Measurements from ENCODE around the gene ANKFY1. TPM values are rescaled to one million over a fixed set of nuclear protein-coding genes. Genes with fewer than 3 reads are reported as not detected.

ANKFY1 gene
- polyA plus RNA-seq, 1 donor, result 27.6 TPM

GRCh38 chr17:4119299-4119698, 144.5 kb downstream of the ANKFY1 start:
- no peak for DNase-seq (ENCODE audit: low read depth)

GRCh38 chr17:4118015-4118743, 145.6 kb downstream of the ANKFY1 start:
- DNase-seq (ENCODE audit: low read depth), result no peak

GRCh38 chr17:4116516-4116915, 147.3 kb downstream of the ANKFY1 start:
- DNase-seq (ENCODE audit: low read depth), result no peak

Other genes with a start within 250 kb of the ANKFY1 start
- gene ZZEF1, start 120.9 kb downstream of the ANKFY1 start, polyA plus RNA-seq (ENCODE audit: insufficient read length), result 18.3 TPM
- gene CYB5D2, start 120.8 kb downstream of the ANKFY1 start, polyA plus RNA-seq (ENCODE audit: insufficient read length), result 12.0 TPM
- gene UBE2G1, start 102.7 kb upstream of the ANKFY1 start, polyA plus RNA-seq (ENCODE audit: insufficient read length), result 79.1 TPM
- 0.61 TPM for gene SPNS3, start 170.0 kb upstream of the ANKFY1 start, polyA plus RNA-seq (ENCODE audit: insufficient read length)
- 7.1 TPM for gene SPNS2, start 234.9 kb upstream of the ANKFY1 start, polyA plus RNA-seq (ENCODE audit: insufficient read length)

All from forelimb muscle (tissue), 1 donor.